Activated T-cell treated with anti-CD3 and anti-CD28 coated beads for 1 hour (primary cell): ENCODE results near the gene KIF23.

Experiments
- DNase-seq: peaks from one replicate; pipeline ENCODE4 v3.0.0-alpha.2; 2020; ENCODE audit warnings: low read depth

KIF23 gene

GRCh38 chr15:69466733-69467132 lies 52.6 kb downstream of the KIF23 start:
- DNase-seq, result no peak

GRCh38 chr15:69467636-69468035 lies 53.5 kb downstream of the KIF23 start:
- no peak for DNase-seq

GRCh38 chr15:69468241-69469121 lies 54.3 kb downstream of the KIF23 start:
- peak; percentile 67 for DNase-seq

- no peak for DNase-seq
Measured at GRCh38 chr15:69469467-69470201, 55.5 kb downstream of the KIF23 start.

- DNase-seq, result no peak
Measured at GRCh38 chr15:69472046-69472445, 57.9 kb downstream of the KIF23 start.

- DNase-seq, result no peak
Measured at GRCh38 chr15:69472562-69472961, 58.4 kb downstream of the KIF23 start.

GRCh38 chr15:69474291-69474690 lies 60.1 kb downstream of the KIF23 start:
- no peak for DNase-seq

- no peak for DNase-seq
Measured at GRCh38 chr15:69474846-69475455, 60.8 kb downstream of the KIF23 start.

GRCh38 chr15:69475769-69476358 lies 61.7 kb downstream of the KIF23 start:
- DNase-seq, result peak; percentile 67

- no peak for DNase-seq
Measured at GRCh38 chr15:69476704-69477473, 62.7 kb downstream of the KIF23 start.

GRCh38 chr15:69478259-69478781 lies 64.2 kb downstream of the KIF23 start:
- peak; percentile 40 for DNase-seq

- DNase-seq, result no peak
Measured at GRCh38 chr15:69479081-69479480, 64.9 kb downstream of the KIF23 start.

- no peak for DNase-seq
Measured at GRCh38 chr15:69479971-69480370, 65.8 kb downstream of the KIF23 start.

GRCh38 chr15:69480932-69481331 lies 66.8 kb downstream of the KIF23 start:
- DNase-seq, result no peak

- no peak for DNase-seq
Measured at GRCh38 chr15:69482686-69483256, 68.6 kb downstream of the KIF23 start.

GRCh38 chr15:69484837-69485236 lies 70.7 kb downstream of the KIF23 start:
- DNase-seq, result no peak

- DNase-seq, result no peak
Measured at GRCh38 chr15:69486481-69487110, 72.4 kb downstream of the KIF23 start.

- DNase-seq, result no peak
Measured at GRCh38 chr15:69489073-69489571, 75.0 kb downstream of the KIF23 start.

- DNase-seq, result no peak
Measured at GRCh38 chr15:69490356-69491037, 76.3 kb downstream of the KIF23 start.

- DNase-seq, result no peak
Measured at GRCh38 chr15:69491038-69491505, 76.9 kb downstream of the KIF23 start.
